ENCODE results near the gene RPL27A.

DNA sequence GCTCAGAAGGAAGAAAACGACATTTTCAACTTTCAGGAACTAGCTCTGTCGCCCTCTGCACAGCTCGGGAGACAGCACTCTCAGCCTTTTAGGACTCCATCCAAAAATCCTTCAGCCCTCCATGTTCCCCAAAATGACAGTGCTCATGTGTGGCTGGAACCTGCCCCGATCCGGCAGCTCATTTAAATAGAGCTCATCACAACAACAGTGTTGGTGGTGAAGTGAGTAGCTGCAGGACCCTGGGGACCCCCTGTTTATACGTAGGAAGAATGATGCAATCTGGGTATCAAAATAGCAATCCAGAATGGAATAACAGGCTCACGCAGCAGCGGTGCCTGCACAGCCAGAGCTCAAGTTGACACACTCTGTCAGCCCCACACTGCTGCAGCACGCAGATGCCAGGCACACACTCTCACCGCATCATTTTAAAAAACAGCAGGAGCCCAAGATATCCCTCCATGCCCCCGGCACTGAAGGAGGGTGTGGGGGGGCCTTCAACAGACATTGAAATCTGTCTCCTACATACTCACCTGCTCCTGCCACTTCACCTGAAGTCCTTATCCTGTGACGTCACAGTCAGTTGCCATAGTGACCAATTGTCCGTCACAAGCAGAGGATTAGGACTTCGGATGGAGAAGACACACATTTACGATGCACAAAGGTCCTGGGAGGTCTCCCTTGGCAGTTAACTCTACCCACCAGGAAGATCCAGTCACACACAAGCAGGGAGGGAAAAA lies 24.1 kb upstream of the RPL27A start:
- TF ChIP-seq, protein P1, sequence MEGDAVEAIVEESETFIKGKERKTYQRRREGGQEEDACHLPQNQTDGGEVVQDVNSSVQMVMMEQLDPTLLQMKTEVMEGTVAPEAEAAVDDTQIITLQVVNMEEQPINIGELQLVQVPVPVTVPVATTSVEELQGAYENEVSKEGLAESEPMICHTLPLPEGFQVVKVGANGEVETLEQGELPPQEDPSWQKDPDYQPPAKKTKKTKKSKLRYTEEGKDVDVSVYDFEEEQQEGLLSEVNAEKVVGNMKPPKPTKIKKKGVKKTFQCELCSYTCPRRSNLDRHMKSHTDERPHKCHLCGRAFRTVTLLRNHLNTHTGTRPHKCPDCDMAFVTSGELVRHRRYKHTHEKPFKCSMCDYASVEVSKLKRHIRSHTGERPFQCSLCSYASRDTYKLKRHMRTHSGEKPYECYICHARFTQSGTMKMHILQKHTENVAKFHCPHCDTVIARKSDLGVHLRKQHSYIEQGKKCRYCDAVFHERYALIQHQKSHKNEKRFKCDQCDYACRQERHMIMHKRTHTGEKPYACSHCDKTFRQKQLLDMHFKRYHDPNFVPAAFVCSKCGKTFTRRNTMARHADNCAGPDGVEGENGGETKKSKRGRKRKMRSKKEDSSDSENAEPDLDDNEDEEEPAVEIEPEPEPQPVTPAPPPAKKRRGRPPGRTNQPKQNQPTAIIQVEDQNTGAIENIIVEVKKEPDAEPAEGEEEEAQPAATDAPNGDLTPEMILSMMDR (IDR thresholded peaks at IDR 0.05; ENCODE audit: low read depth, low read length), result no peak
- no peak for TF ChIP-seq EZH2phosphoT487 (IDR thresholded peaks at IDR 0.05; ENCODE audit: low read depth)

Measured in OCI-LY3 (cell line).